ENCODE measurements around the gene ATP1A1. TPM values are rescaled to one million over a fixed set of nuclear protein-coding genes. Genes with fewer than 3 reads are reported as not detected.

Gene ATP1A1
- polyA plus RNA-seq (ENCODE audit: insufficient read length in 3 of 3): 100 to 1,000 TPM; 757 to 949 (median 855) TPM
- long read RNA-seq, donor 1, transcript ATP1A1-201 (23 exons, 3,654 nt): major isoform, 38 of 159 reads
- long read RNA-seq, donor 1, partial matches to known transcripts: 120 of 159 reads
- long read RNA-seq, donor 1, other reads (novel, unspliced or antisense): 0 of 159 reads
- long read RNA-seq, donor 2, transcript ATP1A1-201 (23 exons, 3,654 nt): major isoform, 41 of 250 reads
- long read RNA-seq, donor 2, partial matches to known transcripts: 206 of 250 reads
- long read RNA-seq, donor 2, other reads (novel, unspliced or antisense): 0 of 250 reads
- long read RNA-seq, donor 3, transcript ATP1A1-201 (23 exons, 3,654 nt): major isoform, 128 of 472 reads
- long read RNA-seq, donor 3, partial matches to known transcripts: 342 of 472 reads
- long read RNA-seq, donor 3, other reads (novel, unspliced or antisense): 0 of 472 reads
- long read RNA-seq, donor 4, transcript ATP1A1-208 (3 exons, 1,728 nt): minor isoform, 7 of 337 reads
- long read RNA-seq, donor 4, transcript ATP1A1-201 (23 exons, 3,654 nt): major isoform, 103 of 337 reads
- long read RNA-seq, donor 4, partial matches to known transcripts: 225 of 337 reads
- long read RNA-seq, donor 4, other reads (novel, unspliced or antisense): 0 of 337 reads
- long read RNA-seq, donor 5: 0 reads
- long read RNA-seq, donor 6, transcript ATP1A1-201 (23 exons, 3,654 nt): major isoform, 69 of 335 reads
- long read RNA-seq, donor 6, partial matches to known transcripts: 262 of 335 reads
- long read RNA-seq, donor 6, other reads (novel, unspliced or antisense): 0 of 335 reads
- long read RNA-seq, donor 7, transcript ATP1A1-201 (23 exons, 3,654 nt): major isoform, 65 of 375 reads
- long read RNA-seq, donor 7, partial matches to known transcripts: 305 of 375 reads
- long read RNA-seq, donor 7, other reads (novel, unspliced or antisense): 0 of 375 reads
- long read RNA-seq, donor 8, transcript ATP1A1-208 (3 exons, 1,728 nt): minor isoform, 5 of 637 reads
- long read RNA-seq, donor 8, transcript ATP1A1-201 (23 exons, 3,654 nt): major isoform, 225 of 637 reads
- long read RNA-seq, donor 8, partial matches to known transcripts: 391 of 637 reads
- long read RNA-seq, donor 8, other reads (novel, unspliced or antisense): 11 of 637 reads
- long read RNA-seq, donor 9, transcript ATP1A1-201 (23 exons, 3,654 nt): major isoform, 87 of 422 reads
- long read RNA-seq, donor 9, partial matches to known transcripts: 334 of 422 reads
- long read RNA-seq, donor 9, other reads (novel, unspliced or antisense): 0 of 422 reads
- long read RNA-seq, donor 10, transcript ATP1A1-201 (23 exons, 3,654 nt): major isoform, 77 of 470 reads
- long read RNA-seq, donor 10, partial matches to known transcripts: 387 of 470 reads
- long read RNA-seq, donor 10, other reads (novel, unspliced or antisense): 5 of 470 reads
- long read RNA-seq, donor 11, transcript ATP1A1-201 (23 exons, 3,654 nt): major isoform, 86 of 274 reads
- long read RNA-seq, donor 11, partial matches to known transcripts: 188 of 274 reads
- long read RNA-seq, donor 11, other reads (novel, unspliced or antisense): 0 of 274 reads
- long read RNA-seq, donor 12, transcript ATP1A1-201 (23 exons, 3,654 nt): major isoform, 63 of 163 reads
- long read RNA-seq, donor 12, partial matches to known transcripts: 97 of 163 reads
- long read RNA-seq, donor 12, other reads (novel, unspliced or antisense): 0 of 163 reads
- long read RNA-seq, donor 13, transcript ATP1A1-201 (23 exons, 3,654 nt): major isoform, 102 of 713 reads
- long read RNA-seq, donor 13, partial matches to known transcripts: 589 of 713 reads
- long read RNA-seq, donor 13, other reads (novel, unspliced or antisense): 17 of 713 reads
- long read RNA-seq, donor 14, transcript ATP1A1-201 (23 exons, 3,654 nt): major isoform, 73 of 298 reads
- long read RNA-seq, donor 14, partial matches to known transcripts: 222 of 298 reads
- long read RNA-seq, donor 14, other reads (novel, unspliced or antisense): 0 of 298 reads
- long read RNA-seq, donor 15, transcript ATP1A1-201 (23 exons, 3,654 nt): major isoform, 20 of 113 reads
- long read RNA-seq, donor 15, partial matches to known transcripts: 92 of 113 reads
- long read RNA-seq, donor 15, other reads (novel, unspliced or antisense): 0 of 113 reads
- long read RNA-seq, donor 16, transcript ATP1A1-208 (3 exons, 1,728 nt): minor isoform, 9 of 1,175 reads
- long read RNA-seq, donor 16, transcript ATP1A1-201 (23 exons, 3,654 nt): major isoform, 266 of 1,175 reads
- long read RNA-seq, donor 16, partial matches to known transcripts: 881 of 1,175 reads
- long read RNA-seq, donor 16, other reads (novel, unspliced or antisense): 18 of 1,175 reads

DNA sequence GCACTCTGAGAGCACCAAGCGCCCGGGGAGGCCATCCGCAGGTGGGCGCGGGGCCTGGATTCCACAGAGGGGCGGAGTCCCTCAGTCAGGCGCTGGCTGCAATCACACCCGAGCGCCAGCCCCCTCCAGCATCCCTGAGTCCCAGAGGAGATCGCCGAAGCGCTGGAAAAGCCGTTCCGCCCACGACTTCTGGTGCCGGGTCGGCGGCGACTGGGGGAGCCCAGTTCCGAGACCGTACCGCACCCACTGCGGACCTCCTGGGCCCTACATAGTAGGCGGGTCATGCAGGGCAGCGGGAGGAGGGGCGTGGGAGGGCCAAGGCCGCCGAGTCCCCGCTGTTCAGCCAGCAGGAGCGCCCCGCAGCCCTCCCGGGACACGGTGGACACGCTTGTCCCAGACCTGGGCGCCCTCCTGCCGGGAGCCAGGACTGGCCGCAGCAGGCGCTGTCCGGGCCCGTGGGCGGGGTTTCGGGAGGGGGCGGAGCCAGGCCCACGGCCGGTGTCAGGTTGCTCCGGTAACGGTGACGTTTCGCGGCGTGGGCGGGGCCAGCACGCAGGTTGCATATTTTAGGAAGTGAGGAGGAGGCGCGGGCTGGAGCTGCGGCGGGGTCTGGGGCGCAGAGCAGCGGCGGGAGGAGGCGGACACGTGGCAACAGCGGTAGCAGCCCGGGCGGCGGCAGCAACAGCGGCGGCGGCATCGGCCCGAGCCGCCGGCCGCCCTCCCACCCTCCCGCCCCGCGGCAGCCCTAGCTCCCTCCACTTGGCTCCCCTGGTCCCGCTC lies at the start of gene ATP1A1:
TSS of gene ATP1A1 (plus strand) at position 594 of the 780 bp plus-strand sequence. CDS start 268 bp downstream, outside the sequence.
- peak; percentile 74 to 95 (median 92) for DNase-seq (ENCODE audit: extremely low read depth in 1 of 11, low read depth in 9 of 11, low spot score in 4 of 11)

DNA sequence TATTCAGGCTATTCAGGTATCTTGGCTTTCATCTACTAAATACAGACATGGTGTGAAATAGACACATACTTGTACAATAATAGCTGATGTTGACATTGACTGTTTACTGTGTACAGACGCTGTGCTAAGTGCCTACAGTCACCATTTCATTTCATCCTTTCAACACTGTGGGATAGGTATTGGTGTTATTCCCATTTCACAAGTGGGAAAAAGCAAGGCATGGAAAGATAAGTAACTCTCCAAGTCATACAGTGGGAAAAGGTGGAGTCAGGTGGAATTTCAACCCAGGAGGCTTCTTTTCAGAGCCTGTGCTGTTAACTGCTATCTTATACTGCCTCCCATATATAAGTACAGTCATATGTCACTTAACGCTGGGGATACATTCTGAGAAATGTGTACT lies 49.6 kb upstream of the ATP1A1 start:
- no peak for DNase-seq (ENCODE audit: extremely low read depth in 1 of 11, low read depth in 9 of 11, low spot score in 4 of 11)

GRCh38 chr1:116324411-116324810 lies 48.6 kb upstream of the ATP1A1 start:
- DNase-seq (ENCODE audit: extremely low read depth in 1 of 11, low read depth in 9 of 11, low spot score in 4 of 11): no peak

DNA sequence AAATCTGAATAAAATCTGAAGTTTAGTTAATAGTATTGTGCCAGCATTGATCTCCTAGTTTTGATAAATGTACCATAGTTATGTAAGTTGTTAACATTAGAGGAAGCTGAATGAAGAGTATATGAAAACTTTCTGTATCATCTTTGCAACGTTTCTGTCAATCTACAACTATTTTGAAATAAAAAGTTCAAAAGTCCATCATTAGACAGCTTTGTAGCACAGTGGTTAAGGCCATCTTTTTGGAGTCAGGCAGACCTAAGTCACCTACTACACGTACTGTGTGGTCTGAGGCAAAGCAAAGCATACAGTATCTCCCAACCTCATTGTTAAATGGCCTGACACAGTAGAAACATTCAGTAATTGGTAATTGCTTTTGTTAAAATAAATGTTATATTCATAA lies 47.9 kb upstream of the ATP1A1 start:
- DNase-seq (ENCODE audit: extremely low read depth in 1 of 11, low read depth in 9 of 11, low spot score in 4 of 11): no peak

- no peak for DNase-seq (ENCODE audit: extremely low read depth in 1 of 11, low read depth in 9 of 11, low spot score in 4 of 11)
These were observed 47.1 kb upstream of the ATP1A1 start for GRCh38 chr1:116325922-116326321.

DNA sequence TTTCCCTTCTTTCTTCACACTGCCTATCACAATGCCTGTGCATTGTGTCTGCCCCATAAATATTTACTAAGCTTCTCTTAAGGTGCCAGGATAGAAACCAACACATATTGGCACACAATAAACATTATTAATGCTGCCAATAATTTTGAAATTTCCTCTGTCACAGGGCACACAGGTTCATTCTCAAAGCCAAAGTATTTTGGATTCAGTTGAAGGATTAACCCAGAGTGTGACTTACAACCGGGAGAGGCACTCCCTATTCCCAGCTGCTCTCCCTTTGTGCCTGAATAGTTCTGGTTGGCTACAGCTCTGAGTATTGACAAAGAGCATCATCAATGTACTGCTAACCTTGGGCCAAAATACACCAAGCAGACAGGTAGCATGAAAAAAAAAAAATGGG lies 46.6 kb upstream of the ATP1A1 start:
- no peak for DNase-seq (ENCODE audit: extremely low read depth in 1 of 11, low read depth in 9 of 11, low spot score in 4 of 11)

DNA sequence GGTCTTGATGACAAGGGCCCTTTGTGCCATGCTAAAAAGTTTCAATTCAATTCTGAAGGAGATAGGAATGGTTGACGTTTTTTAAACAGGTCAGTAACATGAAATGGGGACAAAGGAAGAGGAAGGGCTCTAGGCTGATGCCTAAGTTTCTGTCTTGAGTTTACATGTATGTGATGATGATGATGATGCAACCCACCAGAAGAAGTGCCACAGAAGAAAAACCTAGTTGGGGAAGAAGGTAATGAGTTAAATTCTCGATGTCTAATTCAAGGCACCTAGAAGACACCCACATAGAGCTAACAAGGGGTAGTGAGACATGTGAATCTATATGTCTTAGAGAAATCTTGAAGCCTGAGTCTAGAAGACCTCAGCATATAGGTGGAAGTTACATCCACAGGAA lies 44.4 kb upstream of the ATP1A1 start:
- DNase-seq (ENCODE audit: extremely low read depth in 1 of 11, low read depth in 9 of 11, low spot score in 4 of 11): no peak

DNA sequence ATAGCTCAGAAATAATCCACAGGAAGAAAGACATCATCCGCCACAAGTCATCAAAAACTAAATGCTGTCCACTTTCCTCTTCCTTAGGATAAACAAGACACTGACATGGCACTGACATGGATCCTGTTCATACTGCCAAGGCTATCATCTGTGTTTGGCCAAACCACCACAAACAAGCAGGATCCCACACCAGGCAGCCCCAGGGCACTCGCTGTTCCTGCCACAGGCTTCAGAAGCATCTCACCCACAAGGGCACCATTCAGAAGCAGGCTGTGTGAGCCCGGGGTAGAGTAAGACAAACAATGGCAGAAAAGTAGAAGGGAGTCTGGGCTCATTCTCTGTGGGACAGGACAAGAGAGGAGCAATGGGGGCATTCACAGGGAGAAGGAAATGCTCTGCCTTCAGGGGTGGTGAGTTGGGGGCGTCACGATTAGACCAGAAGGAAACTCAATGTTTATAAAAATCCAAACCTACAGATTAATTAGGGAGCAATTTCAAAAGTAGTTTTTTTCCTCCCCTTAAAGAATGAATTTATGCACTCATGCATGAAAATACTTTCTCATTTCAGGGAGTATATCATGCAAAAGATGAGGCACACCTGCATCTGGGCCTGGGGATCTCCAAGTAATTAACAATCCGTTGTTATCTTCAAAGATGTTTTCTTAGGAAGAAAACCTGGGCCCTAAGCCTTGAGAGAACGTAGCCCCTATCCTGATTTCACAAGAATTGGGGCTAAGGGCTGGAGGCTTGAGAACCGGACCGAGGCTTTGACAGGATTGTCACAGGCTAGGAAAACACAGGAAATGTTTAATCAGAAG lies 43.3 kb upstream of the ATP1A1 start:
- DNase-seq (ENCODE audit: extremely low read depth in 1 of 11, low read depth in 9 of 11, low spot score in 4 of 11): no peak

GRCh38 chr1:116330342-116330652 lies 42.7 kb upstream of the ATP1A1 start:
- DNase-seq (ENCODE audit: extremely low read depth in 1 of 11, low read depth in 9 of 11, low spot score in 4 of 11): peak in 5 of 11 donors; percentile 24 to 47 (median 41)

GRCh38 chr1:116330846-116331245 lies 42.2 kb upstream of the ATP1A1 start:
- no peak for DNase-seq (ENCODE audit: extremely low read depth in 1 of 11, low read depth in 9 of 11, low spot score in 4 of 11)

DNA sequence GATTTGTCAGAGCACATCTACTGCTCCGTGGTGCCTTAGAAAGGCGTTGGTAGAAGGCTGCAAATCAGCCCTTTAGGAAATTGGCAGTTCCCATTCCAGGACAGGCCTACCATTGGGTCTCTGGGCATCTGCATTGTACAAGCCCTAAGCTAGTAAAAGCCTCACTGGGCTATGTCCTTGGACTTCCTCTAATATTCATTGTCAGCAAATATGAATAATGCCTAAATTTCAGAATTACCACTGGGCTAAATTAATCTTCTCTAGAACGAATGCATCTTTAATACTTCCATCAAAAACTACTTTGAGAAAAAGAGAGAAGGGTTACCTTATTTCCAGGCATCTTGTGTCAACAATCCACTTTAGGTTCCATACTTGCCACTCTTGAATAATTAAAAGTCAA lies 41.5 kb upstream of the ATP1A1 start:
- no peak for DNase-seq (ENCODE audit: extremely low read depth in 1 of 11, low read depth in 9 of 11, low spot score in 4 of 11)

DNA sequence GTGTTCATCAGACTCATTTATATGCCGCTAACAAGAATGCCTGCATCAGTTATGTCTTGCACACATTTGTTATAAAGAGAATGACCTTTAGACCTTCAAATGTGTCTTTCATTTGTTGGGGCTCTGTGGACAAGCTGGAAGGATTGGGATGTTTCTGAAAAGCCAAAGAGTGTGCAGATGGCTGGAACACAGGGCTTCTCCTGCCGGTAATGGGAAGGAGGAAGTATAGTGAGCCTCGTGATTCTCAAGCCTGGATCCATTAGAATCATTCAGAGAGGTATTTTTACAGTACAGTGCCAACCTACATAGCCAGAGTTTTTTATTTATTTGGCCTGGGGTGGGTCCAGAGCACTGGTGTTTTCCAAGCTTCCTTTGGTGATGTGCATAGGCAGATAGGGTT lies 40.6 kb upstream of the ATP1A1 start:
- DNase-seq (ENCODE audit: extremely low read depth in 1 of 11, low read depth in 9 of 11, low spot score in 4 of 11): no peak

DNA sequence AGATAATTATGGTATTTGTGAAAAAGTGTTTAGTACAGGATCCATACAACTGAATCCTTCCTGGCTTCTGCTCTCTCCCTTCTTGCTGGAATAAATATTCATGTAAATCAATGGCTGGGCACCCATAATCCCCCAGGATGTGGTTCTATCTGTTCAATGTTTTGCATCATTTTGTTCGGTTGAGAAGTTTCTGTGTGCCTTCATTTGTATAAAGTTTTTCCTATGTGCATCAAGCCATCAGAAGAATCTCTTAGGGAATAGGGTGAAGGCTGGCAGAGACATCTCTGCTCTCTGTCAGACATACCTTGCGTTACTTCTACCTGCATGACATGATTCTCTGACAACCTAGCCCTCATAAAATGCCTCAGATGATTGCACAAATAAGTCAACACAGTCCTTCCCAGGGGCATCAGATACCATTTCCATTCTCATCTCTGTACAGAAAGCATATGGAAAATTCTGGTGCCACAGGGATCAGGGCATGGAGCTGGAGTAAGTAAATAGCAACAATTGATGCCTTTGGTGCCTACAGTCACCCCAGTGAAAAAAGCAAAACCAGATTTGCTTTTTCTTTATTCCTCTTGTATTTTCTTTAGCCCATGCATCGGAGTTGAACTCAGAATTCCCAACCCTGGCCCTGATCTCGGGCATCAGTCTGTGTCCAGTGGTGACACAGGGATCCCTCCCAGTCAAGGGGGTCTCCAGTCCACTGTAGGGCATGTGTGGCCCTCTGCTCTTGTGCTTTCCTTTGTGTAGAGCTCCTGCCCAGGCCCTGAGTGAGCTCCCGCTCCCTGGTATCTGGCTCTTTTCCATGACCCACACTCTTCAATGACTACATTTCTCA lies 39.7 kb upstream of the ATP1A1 start:
- DNase-seq (ENCODE audit: extremely low read depth in 1 of 11, low read depth in 9 of 11, low spot score in 4 of 11): no peak

DNA sequence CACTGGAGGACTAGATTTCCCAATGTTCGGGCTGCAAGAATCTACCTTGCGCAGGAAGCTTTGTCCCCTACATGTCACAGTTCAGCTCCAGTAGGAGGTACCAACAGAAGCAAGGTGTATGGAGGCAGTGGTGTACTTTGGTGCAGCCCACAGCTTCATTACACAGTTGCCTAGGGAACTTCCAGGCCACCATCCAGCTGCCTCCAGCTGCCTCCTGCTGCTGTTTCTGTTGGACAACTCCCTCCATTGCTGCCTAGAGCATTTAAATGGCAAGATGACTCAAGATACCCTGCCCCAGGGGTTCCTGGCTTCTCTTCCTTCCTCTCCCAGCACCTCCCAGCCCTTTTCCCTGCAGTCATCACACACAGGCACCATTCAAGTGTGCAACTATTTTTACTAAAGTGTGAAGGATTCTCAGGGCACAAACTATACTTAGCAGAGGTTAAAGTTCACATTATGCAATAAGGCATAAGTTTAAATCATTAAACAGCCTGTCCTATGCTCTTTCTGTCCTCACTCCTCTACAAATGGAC lies 39.0 kb upstream of the ATP1A1 start:
- DNase-seq (ENCODE audit: extremely low read depth in 1 of 11, low read depth in 9 of 11, low spot score in 4 of 11): peak in 1 of 11 donors; percentile 38
